HEK293T (cell line): ENCODE data around the gene INPP5A.

ENCODE experiments used
- ARNT ChIP-seq: fragments of 450-650 bp; IDR thresholded peaks from 2 replicates; pipeline ENCODE4 v1.6.1; 2017; ENCODE audit warnings: mild to moderate bottlenecking
- BHLHE40 ChIP-seq: fragments of 450-650 bp; IDR thresholded peaks from 2 replicates; pipeline ENCODE4 v1.6.1; 2016; ENCODE audit warnings: mild to moderate bottlenecking, moderate library complexity, borderline replicate concordance
- CTBP1 ChIP-seq: fragments of 450-650 bp; IDR thresholded peaks from 2 replicates; pipeline ENCODE4 v1.6.1; 2016; ENCODE audit warnings: borderline replicate concordance
- FOXA1 ChIP-seq: fragments of 450-650 bp; IDR thresholded peaks from 2 replicates; pipeline ENCODE4 v1.6.1; 2016; ENCODE audit warnings: mild to moderate bottlenecking
- FOXK2 ChIP-seq: fragments of 450-650 bp; IDR thresholded peaks from 2 replicates; pipeline ENCODE4 v1.6.1; 2016; ENCODE audit warnings: mild to moderate bottlenecking
- HDGF ChIP-seq: fragments of 450-650 bp; IDR thresholded peaks from 2 replicates; pipeline ENCODE4 v1.6.1; 2017; ENCODE audit warnings: antibody characterized with exemption, borderline replicate concordance
- NFRKB ChIP-seq: fragments of 450-650 bp; IDR thresholded peaks from 2 replicates; pipeline ENCODE4 v1.6.1; 2016; ENCODE audit warnings: mild to moderate bottlenecking, moderate library complexity
- SP1 ChIP-seq: fragments of 450-650 bp; IDR thresholded peaks from 2 replicates; pipeline ENCODE4 v1.6.1; 2017
- SUZ12 ChIP-seq: fragments of 450-650 bp; IDR thresholded peaks from 2 replicates; pipeline ENCODE4 v1.6.1; 2016; ENCODE audit warnings: mild to moderate bottlenecking
- TARDBP ChIP-seq: fragments of 450-650 bp; IDR thresholded peaks from 2 replicates; pipeline ENCODE4 v1.6.1; 2016
- ZNF384 ChIP-seq: fragments of 450-650 bp; IDR thresholded peaks from 2 replicates; pipeline ENCODE4 v1.6.1; 2016

DNA sequence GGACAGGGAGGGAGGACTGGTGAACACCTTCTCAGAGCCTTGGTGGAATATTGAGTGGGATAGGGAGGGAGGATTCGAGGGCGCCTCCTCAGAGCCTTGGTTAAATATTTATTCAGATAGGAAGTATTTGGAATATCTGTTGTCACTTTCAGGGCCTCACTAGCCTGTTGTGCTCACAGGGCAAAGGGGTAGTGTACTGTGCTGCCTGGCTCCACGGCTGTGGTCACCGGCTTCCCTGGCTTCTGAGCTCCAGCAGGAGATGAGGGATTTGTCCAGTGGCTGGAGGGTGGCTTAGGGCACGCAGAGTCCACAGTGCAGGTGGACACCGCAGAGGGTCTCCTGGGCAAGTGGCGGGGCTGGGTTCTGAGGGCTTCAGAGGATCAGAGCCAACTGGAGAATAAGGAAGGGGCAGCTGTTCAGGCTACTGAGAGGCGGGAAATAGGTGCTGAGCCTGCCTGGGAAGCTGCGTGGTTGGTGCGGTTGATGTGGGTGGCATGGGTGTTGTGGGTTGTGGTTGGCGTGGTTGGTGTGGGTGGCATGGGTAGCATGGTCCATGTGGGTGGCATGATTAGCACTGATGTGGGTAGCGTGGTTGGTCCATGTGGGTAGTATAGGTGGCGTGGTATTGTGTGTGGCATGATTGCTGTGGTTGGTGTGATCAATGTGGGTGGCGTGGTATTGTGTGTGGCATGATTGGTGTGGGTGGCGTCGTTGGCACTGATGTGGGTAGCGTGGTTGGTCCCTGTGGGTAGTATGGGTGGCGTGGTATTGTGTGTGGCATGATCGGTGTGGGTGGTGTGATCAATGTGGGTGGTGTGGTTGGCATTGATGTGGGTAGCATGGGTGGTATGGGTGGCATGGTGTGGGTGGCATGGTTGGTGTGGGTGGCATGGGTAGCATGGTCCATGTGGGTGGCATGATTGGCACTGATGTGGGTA, 16.7 kb downstream of the INPP5A start:
- TF ChIP-seq SP1 (no peak), SUZ12 (no peak), ZNF384 (no peak), FOXA1 (no peak), ARNT (no peak), BHLHE40 (no peak), TARDBP (no peak), NFRKB (no peak), CTBP1 (no peak), HDGF (no peak), FOXK2 (no peak)
